ENCODE measurements around the gene CATSPERE.
"Not testable (repeated sequence)": the region's sequence is repeated elsewhere in the genome, so short reads cannot be mapped to it uniquely, and the experiment has no call there.

Gene CATSPERE

DNA sequence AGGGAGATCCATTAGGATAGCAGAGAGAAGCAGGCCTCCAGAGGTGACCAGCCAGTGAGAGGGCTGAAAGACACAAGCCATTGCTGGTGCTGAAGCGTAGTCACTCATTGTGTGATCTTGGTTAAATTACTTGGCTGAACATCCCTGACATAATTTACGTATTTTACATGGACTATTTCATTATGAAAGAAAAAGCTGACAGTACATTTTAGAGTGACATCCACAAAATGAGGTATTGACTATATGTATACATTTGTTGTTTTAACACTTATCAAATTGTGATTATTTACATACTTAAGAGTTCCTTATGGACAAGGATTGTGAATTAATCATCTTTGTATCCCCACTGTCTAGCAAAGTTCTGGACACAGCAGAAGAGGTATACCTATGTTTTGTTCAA lies 206.7 kb downstream of the CATSPERE start:
- TF ChIP-seq, protein P1, sequence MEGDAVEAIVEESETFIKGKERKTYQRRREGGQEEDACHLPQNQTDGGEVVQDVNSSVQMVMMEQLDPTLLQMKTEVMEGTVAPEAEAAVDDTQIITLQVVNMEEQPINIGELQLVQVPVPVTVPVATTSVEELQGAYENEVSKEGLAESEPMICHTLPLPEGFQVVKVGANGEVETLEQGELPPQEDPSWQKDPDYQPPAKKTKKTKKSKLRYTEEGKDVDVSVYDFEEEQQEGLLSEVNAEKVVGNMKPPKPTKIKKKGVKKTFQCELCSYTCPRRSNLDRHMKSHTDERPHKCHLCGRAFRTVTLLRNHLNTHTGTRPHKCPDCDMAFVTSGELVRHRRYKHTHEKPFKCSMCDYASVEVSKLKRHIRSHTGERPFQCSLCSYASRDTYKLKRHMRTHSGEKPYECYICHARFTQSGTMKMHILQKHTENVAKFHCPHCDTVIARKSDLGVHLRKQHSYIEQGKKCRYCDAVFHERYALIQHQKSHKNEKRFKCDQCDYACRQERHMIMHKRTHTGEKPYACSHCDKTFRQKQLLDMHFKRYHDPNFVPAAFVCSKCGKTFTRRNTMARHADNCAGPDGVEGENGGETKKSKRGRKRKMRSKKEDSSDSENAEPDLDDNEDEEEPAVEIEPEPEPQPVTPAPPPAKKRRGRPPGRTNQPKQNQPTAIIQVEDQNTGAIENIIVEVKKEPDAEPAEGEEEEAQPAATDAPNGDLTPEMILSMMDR (IDR thresholded peaks at IDR 0.05; ENCODE audit: low read depth, low read length), result no peak
- no peak overlapping the region for H3K4me3 ChIP-seq (ENCODE audit: low read depth, low read length)

DNA sequence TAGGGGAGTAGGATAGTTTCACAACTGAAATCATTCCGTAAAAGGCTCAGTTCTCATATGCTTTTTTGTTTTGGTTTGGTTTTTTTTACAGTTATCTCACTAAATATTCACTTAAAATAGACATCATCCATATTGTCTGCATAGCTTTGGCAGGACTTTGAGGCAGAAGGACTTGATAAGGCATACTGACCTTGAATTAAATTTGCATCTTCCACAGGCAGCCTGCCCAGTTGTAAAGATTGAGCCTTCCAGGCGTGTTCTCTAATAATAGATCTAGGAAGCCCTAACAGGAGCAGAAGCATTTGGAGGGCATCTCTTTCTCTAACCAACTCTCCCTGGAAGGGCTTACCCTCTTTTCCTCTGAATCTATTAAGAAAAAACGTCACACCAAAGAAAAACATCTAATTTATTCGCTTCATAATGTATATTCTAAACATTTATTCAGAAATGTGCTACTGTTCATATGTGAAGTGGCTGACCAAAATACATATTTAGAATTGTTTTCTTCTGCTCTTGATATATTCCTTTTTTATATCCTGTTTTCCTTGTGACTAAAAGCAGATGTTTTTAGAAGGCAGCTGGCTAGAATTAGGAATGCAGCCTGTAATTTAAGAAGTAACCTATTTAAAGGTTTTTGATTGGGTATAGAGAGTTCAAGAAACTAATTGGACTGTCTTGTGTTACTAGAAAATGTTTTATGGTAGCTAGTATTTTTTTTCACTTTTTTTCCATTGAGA lies 212.0 kb downstream of the CATSPERE start:
- TF ChIP-seq, protein P1 (IDR thresholded peaks at IDR 0.05; ENCODE audit: low read depth, low read length), result no peak
- H3K4me3 ChIP-seq (ENCODE audit: low read depth, low read length), result no peak overlapping the region

DNA sequence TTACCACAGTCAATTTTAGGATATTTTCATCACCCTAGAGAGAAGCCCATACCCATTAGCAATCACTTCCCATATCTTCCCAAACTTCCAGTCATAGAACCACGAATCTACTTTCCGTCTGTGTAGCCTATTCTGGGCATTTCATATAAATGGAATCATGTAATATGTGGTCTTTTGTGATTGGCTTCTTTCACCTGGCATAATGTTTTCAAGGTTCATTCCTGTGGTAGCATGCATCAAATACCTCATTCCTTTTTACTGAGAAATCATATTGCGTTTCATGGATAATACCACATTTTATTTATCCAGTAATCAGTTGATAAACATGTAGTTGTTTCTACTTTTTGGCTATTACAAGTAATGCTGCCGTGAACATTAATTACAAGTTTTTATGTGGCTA lies 213.4 kb downstream of the CATSPERE start:
- no peak overlapping the region for H3K4me3 ChIP-seq (ENCODE audit: low read depth, low read length)
- TF ChIP-seq, protein P1 (IDR thresholded peaks at IDR 0.05; ENCODE audit: low read depth, low read length), result no peak

DNA sequence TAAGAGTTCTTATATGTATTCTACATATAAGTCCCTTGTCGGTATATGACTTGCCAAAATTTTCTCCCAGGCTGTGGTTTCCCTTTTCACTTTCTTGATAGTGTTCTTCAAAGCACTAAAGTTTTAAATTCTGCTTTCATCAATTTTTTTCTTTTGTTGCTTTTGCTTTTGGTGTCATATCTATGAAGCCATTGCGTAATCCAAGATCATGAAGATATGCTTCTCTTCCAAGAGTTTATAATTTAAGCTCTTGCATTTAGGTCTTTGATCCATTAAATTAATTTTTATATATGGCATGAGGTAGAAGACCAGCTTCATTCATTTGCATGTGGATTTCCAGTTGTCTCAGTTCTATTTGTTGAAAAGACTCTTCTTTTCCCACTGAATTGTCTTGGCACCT lies 214.1 kb downstream of the CATSPERE start:
- no peak overlapping the region for H3K4me3 ChIP-seq (ENCODE audit: low read depth, low read length)
- TF ChIP-seq, protein P1 (IDR thresholded peaks at IDR 0.05; ENCODE audit: low read depth, low read length), result no peak

DNA sequence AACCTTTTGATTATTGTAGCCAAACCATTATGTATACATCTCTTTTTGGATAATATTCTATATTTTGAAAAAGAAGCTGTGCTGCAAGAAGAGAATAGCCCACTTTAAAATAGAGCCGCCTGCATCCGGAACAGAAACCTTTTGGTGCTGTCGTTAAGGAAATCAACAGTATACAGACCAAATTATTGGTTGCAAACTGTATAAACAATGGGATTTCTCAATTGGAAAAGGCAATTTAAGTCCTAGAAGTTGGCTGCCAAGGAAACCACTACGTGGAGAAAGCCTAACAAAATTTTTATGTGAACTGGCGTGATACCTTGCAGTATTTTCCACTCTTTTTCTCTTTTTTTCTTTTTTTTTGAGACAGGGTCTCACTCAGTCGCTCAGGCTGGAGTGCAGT lies 217.6 kb downstream of the CATSPERE start:
- no peak overlapping the region for H3K4me3 ChIP-seq (ENCODE audit: low read depth, low read length)

DNA sequence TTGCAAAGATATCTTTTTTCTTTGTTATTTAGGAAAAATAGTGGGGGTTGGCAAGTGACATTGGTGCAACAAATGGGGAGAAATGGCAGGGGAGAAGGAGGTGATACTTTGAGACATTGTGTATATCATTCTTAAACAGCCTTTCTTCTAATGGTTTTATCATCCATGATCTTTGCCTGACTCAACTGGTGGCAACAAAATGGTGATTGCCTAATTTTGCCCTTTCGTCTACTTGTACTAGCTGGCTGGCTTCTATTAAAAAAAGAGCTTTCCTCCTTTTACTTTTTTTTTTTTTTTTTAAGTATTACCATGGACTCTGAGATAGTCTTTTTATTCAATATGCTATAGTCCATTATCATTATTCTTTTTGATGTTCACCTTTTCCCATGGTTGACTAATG lies 219.6 kb downstream of the CATSPERE start:
- H3K4me3 ChIP-seq (ENCODE audit: low read depth, low read length), result no peak overlapping the region
- TF ChIP-seq, protein P1 (IDR thresholded peaks at IDR 0.05; ENCODE audit: low read depth, low read length), result no peak

More for the DNA sequence above, 217.6 kb downstream of the CATSPERE start:
- TF ChIP-seq, protein P1 (IDR thresholded peaks at IDR 0.05; ENCODE audit: low read depth, low read length), result no peak

DNA sequence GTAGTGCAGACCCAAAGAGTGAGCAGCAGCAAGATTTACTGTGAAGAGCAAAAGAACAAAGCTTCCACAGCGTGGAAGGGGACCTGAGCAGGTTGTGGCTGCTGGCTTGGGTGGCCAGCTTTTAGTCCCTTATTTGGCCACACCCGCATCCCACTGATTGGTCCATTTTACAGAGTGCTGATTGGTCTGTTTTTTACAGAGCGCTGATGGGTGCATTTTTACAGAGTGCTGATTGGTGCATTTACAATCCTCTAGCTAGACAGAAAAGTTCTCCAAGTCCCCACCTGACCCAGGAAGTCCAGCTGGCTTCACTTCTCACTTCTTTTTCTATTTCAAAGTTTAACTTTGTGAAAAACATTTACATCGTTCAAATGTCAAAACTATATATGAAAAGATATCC lies 221.0 kb downstream of the CATSPERE start:
- H3K4me3 ChIP-seq (ENCODE audit: low read depth, low read length), result not testable (repeated sequence)

Measured in WI38 (cell line).